ENCODE measurements around the gene GATB.
A peak's percentile ranks its signal among the peaks of the same experiment; 100 is the strongest.

The GATB gene, protein sequence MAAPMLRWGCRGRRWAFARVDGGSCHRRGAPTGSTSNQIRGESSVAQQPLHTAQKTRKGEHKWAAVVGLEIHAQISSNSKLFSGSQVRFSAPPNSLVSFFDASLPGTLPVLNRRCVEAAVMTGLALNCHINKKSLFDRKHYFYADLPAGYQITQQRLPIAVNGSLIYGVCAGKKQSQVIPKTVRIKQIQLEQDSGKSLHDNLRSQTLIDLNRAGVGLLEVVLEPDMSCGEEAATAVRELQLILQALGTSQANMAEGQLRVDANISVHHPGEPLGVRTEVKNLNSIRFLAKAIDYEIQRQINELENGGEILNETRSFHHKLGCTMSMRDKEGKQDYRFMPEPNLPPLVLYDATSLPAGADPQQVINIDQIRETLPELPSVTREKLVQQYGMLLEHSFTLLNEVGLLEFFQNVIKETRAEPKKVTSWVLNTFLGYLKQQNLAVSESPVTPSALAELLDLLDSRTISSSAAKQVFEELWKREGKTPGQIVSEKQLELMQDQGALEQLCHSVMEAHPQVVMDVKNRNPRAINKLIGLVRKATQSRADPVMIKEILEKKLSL

DNA sequence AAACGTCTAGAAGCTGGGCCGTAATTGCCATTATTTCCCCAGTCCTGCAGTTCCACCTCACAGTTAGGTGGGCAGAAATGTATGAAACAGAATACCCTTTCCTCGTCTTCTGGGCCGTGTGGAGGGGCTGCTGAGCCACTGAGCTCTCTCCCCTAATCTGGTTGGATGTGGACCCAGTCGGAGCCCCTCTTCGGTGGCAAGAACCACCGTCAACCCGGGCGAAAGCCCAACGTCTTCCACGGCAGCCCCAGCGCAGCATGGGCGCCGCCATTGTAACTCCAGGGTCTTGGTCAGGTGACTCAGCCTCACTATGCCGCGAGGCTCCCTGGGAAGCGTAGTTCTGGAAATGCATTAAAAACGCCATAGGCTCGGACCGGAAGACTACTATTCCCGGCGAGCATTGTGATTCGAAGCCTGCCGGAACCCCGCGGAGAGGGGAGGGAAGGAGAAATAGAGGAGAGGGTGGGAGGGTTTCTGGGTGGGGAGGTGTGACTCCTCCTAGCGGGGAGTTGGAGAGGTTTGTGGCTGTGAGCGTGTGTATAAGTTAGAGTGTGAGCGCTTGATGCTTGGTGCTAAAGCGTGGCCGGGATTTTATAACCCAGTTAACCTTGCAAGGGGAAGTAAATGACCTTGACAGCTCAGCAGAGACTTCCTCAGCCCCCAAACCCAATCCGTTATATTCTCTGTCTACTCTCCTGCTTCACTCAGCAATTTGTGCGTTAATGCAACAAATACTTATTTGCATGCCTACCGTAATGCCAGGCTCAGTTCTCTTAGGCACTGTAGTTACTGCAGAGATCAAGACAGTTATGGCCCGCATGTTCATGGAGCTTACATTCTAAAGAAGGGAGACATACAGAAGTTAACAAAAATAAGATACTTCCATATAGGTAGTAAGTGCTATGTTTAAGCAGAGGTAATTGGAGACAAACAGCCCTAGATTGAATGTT lies at the start of gene GATB:
Gene GATB, minus strand, starts transcription at position 296 of the 950 bp plus-strand sequence. Its CDS starts 25 bp downstream, at position 271.
- peak; percentile 70 to 80 for DNase-seq (ENCODE audit: low read depth in 2 of 2)

DNA sequence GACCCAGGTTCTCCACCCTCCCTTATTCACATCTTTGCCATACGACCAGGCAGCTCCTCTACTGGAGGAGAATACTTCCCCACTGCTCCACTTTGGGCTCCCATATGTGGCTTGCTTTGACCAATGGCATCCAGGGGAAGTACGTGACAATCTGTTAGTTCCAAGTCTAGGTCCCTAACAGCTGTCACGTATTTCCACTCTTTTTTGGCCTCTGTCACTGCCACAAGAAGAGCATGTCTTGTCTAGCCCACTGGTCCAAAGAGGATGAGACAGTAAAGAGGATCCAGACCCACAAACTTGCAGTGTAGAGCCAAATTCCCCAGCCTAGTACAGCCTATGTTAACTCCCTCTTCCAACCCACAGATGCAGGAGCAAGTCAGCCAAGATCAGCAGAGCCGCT lies 49.7 kb upstream of the GATB start:
- no peak for DNase-seq (ENCODE audit: low read depth in 2 of 2)

DNA sequence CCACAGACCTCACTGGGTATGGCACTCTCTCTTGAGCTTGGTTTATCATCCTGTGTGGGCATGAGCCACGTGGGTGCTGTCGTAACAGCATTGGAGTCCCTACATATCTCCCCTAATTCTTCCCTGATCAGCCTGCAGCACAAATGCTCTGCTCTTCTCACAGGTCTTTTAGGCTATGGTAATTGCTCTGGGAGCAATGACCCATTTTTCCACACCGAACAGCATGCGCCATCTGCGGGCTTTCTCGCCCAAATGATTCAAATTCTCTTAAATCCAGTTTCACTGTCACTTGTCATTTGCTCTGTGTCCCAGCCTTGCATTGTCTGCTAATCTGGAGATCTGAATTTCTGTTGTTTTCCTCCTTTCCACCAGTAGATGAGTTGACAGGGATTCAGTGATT lies 48.9 kb upstream of the GATB start:
- DNase-seq (ENCODE audit: low read depth in 2 of 2): no peak

DNA sequence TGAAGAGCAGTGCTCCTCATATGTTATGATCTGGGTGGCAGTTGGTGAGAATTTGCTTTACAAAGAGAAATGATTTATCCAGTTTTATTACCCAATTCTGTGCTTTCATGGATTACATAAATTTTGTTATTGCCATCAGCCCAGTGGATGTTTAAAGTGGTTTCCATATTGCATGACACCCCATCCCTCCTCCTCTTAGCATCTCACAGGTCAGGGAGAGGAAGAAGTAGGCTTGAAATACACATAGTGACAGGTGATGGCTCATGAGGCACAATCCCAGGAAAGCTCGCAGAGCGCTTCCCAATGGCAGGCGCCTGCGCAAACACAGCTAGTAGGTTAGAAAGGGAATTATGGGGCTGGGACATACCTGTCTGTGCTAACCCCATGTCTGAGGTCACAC lies 47.7 kb upstream of the GATB start:
- no peak for DNase-seq (ENCODE audit: low read depth in 2 of 2)

DNA sequence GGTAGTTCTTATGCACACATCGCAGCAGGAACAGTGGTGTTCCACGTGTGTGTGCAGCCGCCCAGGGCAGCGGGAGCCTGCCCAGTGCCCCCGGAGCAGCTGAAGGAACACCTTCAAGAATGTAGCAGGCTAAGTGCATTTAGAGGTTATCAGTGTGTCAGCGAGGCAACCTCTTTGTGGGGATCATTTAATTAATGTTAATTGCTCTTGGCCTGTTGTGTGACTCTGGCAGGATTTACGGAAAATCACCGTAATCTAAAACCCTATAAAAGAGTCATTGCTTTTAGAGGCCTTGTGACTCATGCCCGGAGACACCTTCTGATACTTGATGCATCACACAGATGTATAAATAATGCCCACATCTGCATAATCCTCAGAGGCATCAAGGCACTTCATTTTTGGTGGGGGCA lies 47.3 kb upstream of the GATB start:
- DNase-seq (ENCODE audit: low read depth in 2 of 2): no peak

DNA sequence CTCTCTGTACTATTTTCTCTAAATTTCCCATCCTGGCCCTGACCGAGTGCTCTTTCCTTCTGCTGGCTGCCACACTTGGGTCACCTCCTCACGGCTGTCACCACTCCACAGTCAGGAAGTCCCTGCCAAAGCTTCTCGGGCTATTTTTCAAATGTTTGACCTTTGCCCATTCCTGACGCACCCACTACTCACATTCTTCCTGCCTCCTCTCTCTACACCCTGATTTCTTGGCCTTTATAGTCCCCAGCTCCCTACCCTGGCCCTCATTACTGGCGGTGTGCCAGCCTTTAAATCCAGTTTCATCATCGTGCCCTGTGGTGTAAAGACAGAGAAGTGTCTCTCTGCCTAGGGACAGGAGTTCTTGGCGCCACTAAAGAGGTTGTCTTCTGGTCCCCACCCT lies 46.4 kb upstream of the GATB start:
- DNase-seq (ENCODE audit: low read depth in 2 of 2): no peak

DNA sequence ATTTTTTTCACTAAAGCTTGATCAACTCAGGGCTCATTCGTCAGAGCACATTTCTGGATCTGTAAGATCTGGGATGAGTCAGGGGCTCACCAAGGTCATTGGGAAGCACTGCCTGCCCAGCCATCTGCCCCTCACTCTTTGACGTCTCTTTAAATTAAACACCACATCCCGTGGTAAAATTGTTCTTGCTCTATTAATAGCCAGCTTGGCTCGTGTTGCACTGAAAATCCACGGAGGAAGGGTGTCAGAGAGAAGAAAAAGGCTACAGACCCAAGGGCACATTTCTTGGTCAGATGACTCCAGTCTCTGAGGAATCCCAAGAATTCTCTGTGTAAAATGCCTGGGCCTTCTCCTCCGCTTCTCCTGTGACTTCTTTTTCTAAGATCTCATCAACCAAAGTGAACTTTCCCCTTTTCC lies 45.7 kb upstream of the GATB start:
- DNase-seq (ENCODE audit: low read depth in 2 of 2): no peak

DNA sequence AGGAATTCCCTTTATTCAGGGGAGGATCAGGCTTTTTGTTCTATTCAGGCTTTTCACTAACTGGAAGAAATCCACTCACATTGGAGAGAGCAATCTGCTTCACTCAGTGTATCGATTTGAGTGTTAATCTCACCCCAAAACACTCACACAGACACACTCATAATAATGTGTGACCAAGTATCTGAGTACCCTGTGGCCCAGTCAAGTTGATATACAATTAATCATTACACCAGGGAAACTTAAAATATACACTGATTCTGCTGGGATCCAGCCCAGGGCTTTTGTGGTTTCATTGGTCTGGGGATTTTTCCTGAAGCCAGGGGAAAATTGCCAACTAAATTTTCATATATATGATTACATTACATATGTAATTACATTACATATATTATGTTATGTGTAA lies 44.0 kb upstream of the GATB start:
- no peak for DNase-seq (ENCODE audit: low read depth in 2 of 2)

DNA sequence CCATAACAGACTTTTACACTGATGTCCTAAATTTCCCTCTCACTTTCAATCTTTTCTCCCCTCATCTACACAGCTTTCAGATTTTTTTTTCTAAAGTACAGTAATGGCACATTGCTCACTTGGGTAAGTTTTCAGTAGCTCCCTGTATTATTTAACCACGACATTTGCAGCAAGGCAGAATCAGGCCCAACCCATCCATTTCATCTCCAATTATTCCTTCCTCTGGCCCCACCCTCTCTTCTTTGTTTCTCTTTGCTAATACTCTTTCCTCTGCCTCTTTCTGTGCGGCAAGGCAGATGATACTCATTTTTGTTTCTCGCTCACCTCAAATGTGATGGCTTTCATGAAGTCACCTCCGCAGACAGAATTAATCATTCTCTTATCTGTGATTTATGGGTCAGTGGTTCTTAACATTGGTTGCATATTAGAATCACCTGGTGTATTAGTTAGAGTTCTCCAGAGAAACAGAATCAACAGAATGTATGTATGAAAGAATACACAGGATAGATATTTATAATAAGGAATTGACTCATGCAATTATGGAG lies 43.4 kb upstream of the GATB start:
- no peak for DNase-seq (ENCODE audit: low read depth in 2 of 2)

DNA sequence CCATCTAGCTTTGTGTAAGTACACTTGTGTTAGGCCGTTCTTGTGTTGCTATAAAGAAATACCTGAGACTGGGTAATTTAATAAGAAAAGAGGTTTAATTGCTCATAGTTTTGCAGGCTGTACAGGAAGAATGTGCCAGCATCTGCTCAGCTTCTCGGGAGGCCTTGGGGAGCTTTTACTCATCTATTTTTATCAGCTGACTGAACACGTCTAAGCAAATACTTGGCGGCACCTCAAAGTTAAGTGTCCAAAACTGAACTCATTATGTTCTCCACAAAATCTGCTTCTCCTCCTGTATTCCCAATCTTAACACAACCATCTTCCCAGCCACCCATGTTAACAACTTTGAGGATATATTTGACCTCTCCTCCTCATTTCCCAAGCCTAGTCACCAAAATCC lies 42.4 kb upstream of the GATB start:
- DNase-seq (ENCODE audit: low read depth in 2 of 2): no peak

DNA sequence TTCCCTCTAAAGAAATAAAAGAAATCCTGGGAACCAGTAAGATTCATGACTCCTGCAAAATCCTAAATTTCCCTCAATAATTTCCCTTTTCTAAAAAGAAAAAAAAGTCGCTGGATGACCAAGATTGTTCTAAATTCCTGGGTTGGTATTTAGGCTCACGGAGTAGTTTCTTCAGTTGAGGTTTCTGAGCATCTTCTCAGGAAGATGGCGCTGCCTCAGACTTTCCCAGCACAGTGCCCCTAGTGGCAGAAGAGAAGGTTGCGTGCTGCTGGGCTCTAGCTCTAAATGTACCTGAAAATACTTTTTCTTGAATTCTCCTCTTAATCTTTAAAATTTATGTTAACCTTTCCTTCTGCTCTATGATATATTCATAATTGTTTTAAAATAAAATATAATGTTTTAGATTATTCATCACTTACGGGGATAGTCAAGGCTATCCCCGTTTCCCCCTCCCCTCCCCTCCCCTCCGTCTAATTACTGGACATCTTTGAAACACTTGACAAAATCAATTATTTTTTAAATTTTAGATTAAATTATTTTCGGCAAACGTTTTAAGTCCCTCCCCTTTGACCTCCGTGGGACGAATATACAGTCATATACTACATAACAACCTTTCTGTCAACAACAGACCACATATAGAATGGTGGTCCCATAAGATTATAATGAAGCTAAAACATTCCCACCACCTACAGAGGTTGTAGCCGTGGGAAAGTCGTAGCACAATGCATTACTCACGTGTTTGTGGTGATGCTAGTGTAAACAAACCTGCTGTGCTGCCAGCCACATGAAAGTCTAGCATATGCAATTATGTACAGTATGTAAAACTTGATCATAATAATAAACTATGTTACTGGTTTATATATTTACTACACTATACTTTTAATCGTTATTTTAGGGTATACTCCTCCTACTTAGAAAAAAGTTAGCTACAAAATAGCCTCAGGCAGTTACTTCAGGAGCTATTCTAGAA lies 41.0 kb upstream of the GATB start:
- DNase-seq (ENCODE audit: low read depth in 2 of 2): peak; percentile 30 to 46

DNA sequence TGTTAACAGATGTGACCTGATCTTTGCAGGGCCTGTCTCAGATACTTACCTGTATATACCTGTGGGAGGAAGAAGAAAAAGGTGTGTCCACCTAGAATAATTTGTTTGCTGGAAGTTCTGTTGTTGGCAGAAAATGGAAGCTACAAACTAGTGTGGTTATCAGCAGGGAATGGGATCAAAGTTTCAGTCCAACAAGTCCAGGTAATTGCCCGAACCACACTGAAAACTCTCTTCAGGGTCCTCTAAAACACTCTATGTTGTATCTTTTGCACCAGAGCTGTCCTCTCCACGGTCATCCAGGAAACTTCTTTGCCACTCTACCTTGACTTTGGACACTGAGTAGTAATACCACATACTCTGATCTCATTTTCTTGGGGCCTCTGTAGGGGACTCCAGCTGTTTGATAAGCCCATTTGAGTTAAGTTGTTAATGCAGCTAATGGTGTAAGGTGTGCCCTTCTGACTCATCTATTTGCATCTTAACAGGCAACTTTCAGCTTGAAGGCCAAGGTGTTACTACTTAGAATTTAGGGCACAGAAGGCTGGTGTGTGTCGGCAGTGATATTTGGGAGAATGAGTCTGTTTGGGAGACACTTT lies 38.7 kb upstream of the GATB start:
- DNase-seq (ENCODE audit: low read depth in 2 of 2): no peak

DNA sequence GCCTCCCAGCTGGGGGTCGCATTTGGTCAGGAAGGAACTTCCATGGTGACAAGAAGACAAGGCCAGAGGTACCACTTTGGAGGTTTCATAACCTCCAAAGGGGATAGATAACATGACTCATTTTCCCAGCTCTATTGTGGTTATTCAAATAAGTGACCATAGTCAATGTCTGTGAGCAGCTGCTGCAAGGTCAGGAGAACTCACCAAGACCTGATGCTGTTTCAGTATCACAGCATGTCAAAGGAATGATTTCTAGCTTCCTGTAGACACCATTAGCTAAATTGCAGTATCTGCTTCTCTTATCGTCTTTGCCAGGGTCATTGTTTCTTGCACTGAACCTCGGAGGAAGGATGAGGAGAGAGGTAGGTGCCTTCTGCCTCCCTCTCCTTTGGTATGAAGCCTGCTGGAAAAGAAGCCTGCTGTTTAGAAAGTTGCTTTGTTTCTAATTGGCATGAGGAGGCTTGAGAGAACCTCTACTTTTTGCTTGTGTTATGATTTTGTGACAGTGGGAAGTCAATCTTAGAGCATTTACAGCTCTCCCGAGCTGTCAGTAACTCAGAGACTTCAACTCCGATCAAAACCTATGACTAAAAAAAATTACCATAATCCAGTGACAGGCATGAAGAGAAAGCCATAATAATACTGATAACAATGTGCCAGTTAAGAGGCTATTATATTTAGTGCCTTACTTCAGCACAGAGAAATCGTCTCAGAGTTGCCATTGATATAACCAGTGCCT lies 38.0 kb upstream of the GATB start:
- no peak for DNase-seq (ENCODE audit: low read depth in 2 of 2)

DNA sequence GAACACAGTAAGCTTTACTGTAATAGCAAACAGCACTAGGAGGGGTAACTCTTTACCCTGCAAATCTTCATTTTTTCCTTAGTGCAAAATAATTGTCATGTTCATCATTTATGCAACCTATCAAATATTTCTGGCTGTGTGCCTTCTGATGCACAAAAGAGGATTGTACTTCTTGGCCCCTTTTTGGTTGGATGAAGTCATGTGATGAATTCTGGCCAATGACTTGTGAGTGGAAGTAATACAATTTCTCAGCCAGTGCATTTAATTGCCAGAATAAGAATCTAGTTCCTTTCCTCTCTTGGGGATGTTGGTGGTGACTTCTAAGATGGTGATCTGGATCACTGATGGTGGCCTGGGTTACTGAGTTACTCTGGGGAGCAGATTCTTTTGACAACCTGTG lies 37.0 kb upstream of the GATB start:
- DNase-seq (ENCODE audit: low read depth in 2 of 2): no peak

DNA sequence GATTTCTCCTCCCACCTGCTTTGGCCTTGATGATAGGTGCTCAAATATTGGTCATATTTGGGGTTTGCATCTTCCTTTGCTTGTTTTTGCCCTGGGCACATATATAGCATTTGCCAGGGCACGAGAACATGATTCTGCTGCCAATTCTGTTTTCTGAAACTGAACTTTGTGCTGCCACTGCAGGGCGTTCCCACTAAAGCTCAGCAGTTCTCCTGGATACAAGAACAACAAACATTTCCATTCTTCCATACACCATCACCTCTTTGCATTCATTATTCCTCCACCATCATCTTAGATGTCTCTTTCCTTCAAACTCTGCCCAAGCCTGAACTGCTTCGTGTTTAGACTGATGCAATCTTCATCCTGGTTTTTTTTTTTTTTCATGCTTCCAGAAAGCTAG lies 36.3 kb upstream of the GATB start:
- DNase-seq (ENCODE audit: low read depth in 2 of 2): no peak

DNA sequence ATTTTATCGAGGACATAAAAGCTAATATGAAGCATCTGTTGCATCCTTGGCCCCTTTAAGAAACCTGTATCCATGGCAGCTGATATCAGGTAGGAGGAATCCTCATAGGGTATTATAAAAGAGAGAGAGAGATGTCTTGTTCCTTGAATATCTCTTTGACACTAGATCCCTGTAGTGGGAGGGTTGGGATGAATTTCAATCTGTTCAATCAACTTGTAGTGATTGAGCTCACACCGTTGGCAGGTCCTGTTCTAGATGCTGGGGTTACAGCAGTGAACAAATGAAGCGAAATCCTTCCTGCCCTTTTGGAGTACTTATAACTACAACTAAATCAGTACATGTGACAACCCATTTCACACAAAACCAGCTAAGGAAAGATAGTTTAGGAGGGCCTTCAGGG lies 35.3 kb upstream of the GATB start:
- DNase-seq (ENCODE audit: low read depth in 2 of 2): no peak

DNA sequence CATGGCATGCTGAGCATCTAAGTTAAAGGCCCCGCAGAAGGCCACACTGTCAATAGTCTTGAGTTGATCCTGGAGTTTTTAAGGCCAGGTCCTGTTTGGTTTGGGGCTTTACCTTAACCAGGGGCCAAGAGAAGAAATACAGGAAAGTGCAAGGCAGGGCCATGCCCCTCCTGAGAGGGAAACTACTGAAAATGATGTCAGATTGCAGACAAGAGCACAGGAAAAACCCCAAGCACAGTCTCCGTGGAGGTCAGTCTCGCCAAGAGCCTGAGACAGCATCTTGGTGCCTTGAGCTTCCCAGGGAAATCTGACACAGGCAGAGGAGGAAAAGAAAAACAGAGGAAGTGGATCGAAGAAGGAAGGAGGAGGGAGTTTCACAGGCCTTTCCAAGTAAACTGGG lies 32.2 kb upstream of the GATB start:
- DNase-seq (ENCODE audit: low read depth in 2 of 2): no peak

DNA sequence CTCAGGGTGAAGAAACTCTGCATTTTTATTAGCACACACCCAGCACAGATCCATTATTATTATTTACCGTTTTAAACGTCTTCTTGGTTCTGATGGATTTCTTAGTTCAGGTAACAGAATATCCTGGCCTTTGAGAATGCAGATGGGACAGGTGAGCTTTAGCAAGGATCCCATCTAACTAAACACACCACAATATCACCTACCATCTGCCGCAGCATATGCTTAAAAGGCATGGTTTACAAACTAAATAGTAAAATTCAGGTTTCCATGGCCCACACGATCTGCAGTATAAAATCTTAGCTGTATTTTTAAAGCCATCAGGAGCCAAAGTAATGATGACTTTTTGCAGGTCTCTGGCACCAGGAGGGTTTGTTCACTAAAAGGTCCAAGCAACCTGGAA lies 31.7 kb upstream of the GATB start:
- DNase-seq (ENCODE audit: low read depth in 2 of 2): no peak

DNA sequence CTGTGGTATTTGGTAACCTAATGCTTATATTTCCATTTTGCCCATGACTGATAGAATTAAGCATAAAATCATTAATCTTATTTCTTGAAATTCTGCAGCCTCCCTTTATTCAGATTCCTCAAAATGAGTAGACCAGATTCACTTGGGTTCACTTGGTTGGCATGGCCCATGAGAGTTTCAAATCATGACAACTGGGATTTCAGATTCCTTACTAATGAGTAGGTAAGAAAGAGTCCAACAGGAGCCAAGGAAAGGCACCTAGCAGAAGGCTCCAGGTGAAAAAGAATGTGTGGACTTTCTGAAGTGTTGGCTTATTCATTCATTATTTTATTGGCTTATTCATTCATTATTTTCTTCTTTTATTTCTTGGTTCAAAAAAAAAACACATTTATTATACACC lies 27.2 kb upstream of the GATB start:
- DNase-seq (ENCODE audit: low read depth in 2 of 2): no peak

DNA sequence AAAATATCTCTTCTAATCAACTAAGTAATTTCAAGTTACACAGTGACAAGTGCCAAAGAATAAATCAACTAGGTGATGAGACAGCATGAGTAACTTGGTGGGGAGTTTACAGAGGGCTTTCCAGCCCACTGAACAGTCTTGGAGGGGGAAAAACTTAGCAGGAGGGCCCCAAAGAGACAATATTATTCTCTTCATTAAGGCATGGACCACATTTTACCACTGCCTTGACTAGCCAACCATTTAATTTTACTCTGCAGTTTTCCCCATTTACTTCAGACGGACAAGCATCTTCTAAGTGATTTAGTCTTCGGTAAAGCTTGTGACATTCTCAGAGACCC lies 25.3 kb upstream of the GATB start:
- no peak for DNase-seq (ENCODE audit: low read depth in 2 of 2)

Data from stimulated activated CD8-positive, alpha-beta memory T cell treated with anti-CD3 and anti-CD28 coated beads, Interleukin-2, amount 100 ng/mL, for 48 hours (primary cell).